ENCODE data around the gene INAVA. TPM values are rescaled to one million over a fixed set of nuclear protein-coding genes. Genes with fewer than 3 reads are reported as not detected.

Gene INAVA
- total RNA-seq (2022; extraction: Qiagen RNA extraction; ENCODE audit: low read depth), result 29.7 to 46.4 TPM (median 37.9 TPM) in 5 replicates

GRCh38 chr1:200894712-200895442 lies at the start of gene INAVA:
INAVA (plus strand) TSS chr1:200894900; CDS start chr1:200898401, 3,501 bp downstream.

GRCh38 chr1:200872446-200873115 lies 22.1 kb upstream of the INAVA start, which contains the start of gene GPR25:
GPR25 (plus strand) TSS chr1:200872981; CDS start chr1:200873038, 57 bp downstream.

Other genes starting within 250 kb of the INAVA start
- gene DDX59, start 225.0 kb upstream of the INAVA start, total RNA-seq (2022; extraction: Qiagen RNA extraction; ENCODE audit: low read depth), result 12.0 to 18.3 TPM (median 13.8 TPM) in 5 replicates
- 14.6 to 26.9 TPM (median 21.3 TPM) in 5 replicates for gene CAMSAP2, start 156.0 kb upstream of the INAVA start, total RNA-seq (2022; extraction: Qiagen RNA extraction; ENCODE audit: low read depth)
- gene GPR25, start 21.9 kb upstream of the INAVA start, total RNA-seq (2022; extraction: Qiagen RNA extraction; ENCODE audit: low read depth), result not detected in 5 replicates
- 1.6 to 3.5 TPM (median 2.6 TPM) in 5 replicates for gene KIF21B, start 128.8 kb downstream of the INAVA start, total RNA-seq (2022; extraction: Qiagen RNA extraction; ENCODE audit: low read depth)
- not detected in 5 replicates for gene CACNA1S, start 217.5 kb downstream of the INAVA start, total RNA-seq (2022; extraction: Qiagen RNA extraction; ENCODE audit: low read depth)
- 0.15 to 0.20 TPM in 2 of 5 replicates, not detected in the others for gene ASCL5, start 232.3 kb downstream of the INAVA start, total RNA-seq (2022; extraction: Qiagen RNA extraction; ENCODE audit: low read depth)